ENCODE data around the gene SETD7. TPM values are rescaled to one million over a fixed set of nuclear protein-coding genes. Genes with fewer than 3 reads are reported as not detected.

The SETD7 gene
- total RNA-seq, 6 experiments from 2014 or later = 31.6 to 53.7 (median 45.4) TPM

DNA sequence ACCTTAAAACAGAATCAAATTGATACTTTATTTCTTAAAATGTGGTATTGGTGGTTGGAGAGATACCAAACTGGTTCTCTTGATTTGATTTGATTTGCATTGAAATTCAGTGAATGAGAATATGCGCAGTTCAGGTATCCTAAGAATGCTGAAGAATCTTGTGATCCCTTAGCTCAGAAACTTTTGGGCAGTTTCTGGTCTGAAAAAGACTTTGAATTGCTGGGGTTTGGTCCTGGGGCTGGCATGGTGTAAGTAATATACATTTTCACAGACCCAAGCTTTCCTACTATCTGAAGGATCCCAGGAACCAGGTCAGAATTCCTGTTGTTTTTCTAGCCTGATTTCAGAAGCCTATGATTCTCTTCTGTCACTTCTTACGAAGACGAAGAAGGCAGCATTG lies 95.5 kb downstream of the SETD7 start:
- DNase-seq = no peak
- H3K4me3 ChIP-seq = no peak overlapping the region
- intact Hi-C loops (cut with DNase I) = no loop called here
- H3K27ac ChIP-seq = no peak overlapping the region
- 82% methylated on average over 3 of the region's 3 CpGs for WGBS (ENCODE audit: insufficient coverage, low coverage, low lambda C conversion rate, missing lambda C conversion rate)
- no peaks in the 10 kb centered on the region for H3K27me3 ChIP-seq
- TF ChIP-seq CTCF (IDR thresholded peaks at IDR 0.05) (no peak), POLR2A (IDR thresholded peaks at IDR 0.05) (no peak)
- H3K4me1 ChIP-seq = peaks cover 0 to 39% (median 2%) of the 10 kb centered on the region in 4 donors
- H3K9me3 ChIP-seq = no peaks in the 10 kb centered on the region
- no peaks in the 10 kb centered on the region for H3K36me3 ChIP-seq
- ATAC-seq = no peak

GRCh38 chr4:139458999-139459398 lies 97.0 kb downstream of the SETD7 start:
- Histone ChIP-seq H3K9me3 (no peaks in the 10 kb centered on the region), H3K4me1 (peaks cover 0 to 39% (median 2%) of the 10 kb centered on the region in 4 donors), H3K36me3 (no peaks in the 10 kb centered on the region), H3K4me3 (peak overlapping the region in 1 of 3 donors; percentile 76), H3K27ac (peak overlapping the region; percentile 21 to 94 (median 90)), H3K27me3 (no peaks in the 10 kb centered on the region)
- DNase-seq = peak in 1 of 3 donors; percentile 59
- ATAC-seq = peak; percentile 37 to 64 (median 44)
- no peak for TF ChIP-seq POLR2A (IDR thresholded peaks at IDR 0.05)
- no peak for TF ChIP-seq CTCF (IDR thresholded peaks at IDR 0.05)
- WGBS (ENCODE audit: insufficient coverage, low coverage, low lambda C conversion rate, missing lambda C conversion rate) = 47% methylated on average over 3 of the region's 3 CpGs
- intact Hi-C loops (cut with DNase I) = loop anchor here in 1 of 2 donors (5.0 kb wide), 1 partner anchor 98 kb away; the partner anchor contains the start of gene SETD7

- no peaks in the 10 kb centered on the region for H3K27me3 ChIP-seq
- WGBS (ENCODE audit: insufficient coverage, low coverage, low lambda C conversion rate, missing lambda C conversion rate) = 30% methylated on average over 1 of the region's 1 CpG
- TF ChIP-seq POLR2A (IDR thresholded peaks at IDR 0.05) = no peak
- no peak for TF ChIP-seq CTCF (IDR thresholded peaks at IDR 0.05)
- peaks cover 0 to 39% (median 2%) of the 10 kb centered on the region in 4 donors for H3K4me1 ChIP-seq
- intact Hi-C loops (cut with DNase I) = loop anchor here in 1 of 2 donors (5.0 kb wide), 1 partner anchor 99 kb away; the partner anchor contains the start of gene SETD7
- H3K36me3 ChIP-seq = no peaks in the 10 kb centered on the region
- H3K9me3 ChIP-seq = no peaks in the 10 kb centered on the region
- ATAC-seq (no peak), DNase-seq (no peak)
- peak overlapping the region in 2 of 3 donors; percentile 32 to 76 for H3K4me3 ChIP-seq
- peak overlapping the region; percentile 90 to 96 (median 94) for H3K27ac ChIP-seq
Observed at GRCh38 chr4:139458543-139458942, 97.5 kb downstream of the SETD7 start.

- TF ChIP-seq POLR2A (IDR thresholded peaks at IDR 0.05) = peak; percentile 25
- TF ChIP-seq CTCF (IDR thresholded peaks at IDR 0.05) = peak in 3 of 4 donors; percentile 15 to 42 (median 24)
- DNase-seq (no peak), ATAC-seq (peak; percentile 21 to 28 (median 25))
- Histone ChIP-seq H3K27me3 (no peaks in the 10 kb centered on the region), H3K4me1 (peaks cover 0 to 42% (median 2%) of the 10 kb centered on the region in 4 donors), H3K27ac (peak overlapping the region; percentile 90 to 96 (median 94)), H3K4me3 (peak overlapping the region; percentile 50 to 76 (median 76)), H3K9me3 (no peaks in the 10 kb centered on the region), H3K36me3 (no peaks in the 10 kb centered on the region)
- intact Hi-C loops (cut with DNase I) = loop anchor here in 1 of 2 donors (5.0 kb wide), 1 partner anchor 100 kb away; the partner anchor contains the start of gene SETD7
- WGBS (ENCODE audit: insufficient coverage, low coverage, low lambda C conversion rate, missing lambda C conversion rate) = 18% methylated on average over 4 of the region's 4 CpGs
Observed at GRCh38 chr4:139457318-139457717, 98.7 kb downstream of the SETD7 start.
